ENCODE data around the gene RGS18.

RGS18 gene

DNA sequence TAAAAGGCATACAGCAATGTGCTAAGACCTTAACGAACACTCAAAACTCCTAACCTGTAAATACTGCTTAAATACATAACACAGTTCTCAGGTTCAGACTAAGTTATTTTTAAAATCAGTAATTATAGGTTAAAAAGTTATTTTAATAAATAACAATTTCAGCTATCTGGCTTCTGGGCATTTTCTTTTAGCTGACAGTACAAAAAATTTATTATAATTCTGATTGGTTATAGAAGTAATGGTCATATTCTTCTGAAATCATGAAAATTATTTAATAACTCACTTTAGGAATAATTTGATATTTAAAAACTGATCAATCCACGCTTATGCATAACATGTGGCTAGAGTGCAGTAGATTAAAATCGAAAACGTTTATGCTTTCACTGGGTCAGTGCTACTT lies 10.7 kb downstream of the RGS18 start:
- no peak overlapping the region for H3K27ac ChIP-seq
- H3K4me3 ChIP-seq, result no peak overlapping the region
- no peaks in the 10 kb centered on the region for H3K36me3 ChIP-seq (ENCODE audit: insufficient read depth, low read length)
- H3K9me3 ChIP-seq (ENCODE audit: low read depth, low read length), result no peaks in the 10 kb centered on the region
- TF ChIP-seq FOXP2 (optimal IDR thresholded peaks at IDR 0.05; ENCODE audit: control extremely low read depth, extremely low read length, insufficient read depth) (no peak), EZH2 (IDR thresholded peaks at IDR 0.05) (no peak), POLR2AphosphoS5 (IDR thresholded peaks at IDR 0.05; ENCODE audit: borderline replicate concordance, low read depth, low read length) (no peak)
- H3K9ac ChIP-seq (ENCODE audit: insufficient read length), result no peak overlapping the region
- no peak for DNase-seq (ENCODE audit: low read depth, low spot score)

DNA sequence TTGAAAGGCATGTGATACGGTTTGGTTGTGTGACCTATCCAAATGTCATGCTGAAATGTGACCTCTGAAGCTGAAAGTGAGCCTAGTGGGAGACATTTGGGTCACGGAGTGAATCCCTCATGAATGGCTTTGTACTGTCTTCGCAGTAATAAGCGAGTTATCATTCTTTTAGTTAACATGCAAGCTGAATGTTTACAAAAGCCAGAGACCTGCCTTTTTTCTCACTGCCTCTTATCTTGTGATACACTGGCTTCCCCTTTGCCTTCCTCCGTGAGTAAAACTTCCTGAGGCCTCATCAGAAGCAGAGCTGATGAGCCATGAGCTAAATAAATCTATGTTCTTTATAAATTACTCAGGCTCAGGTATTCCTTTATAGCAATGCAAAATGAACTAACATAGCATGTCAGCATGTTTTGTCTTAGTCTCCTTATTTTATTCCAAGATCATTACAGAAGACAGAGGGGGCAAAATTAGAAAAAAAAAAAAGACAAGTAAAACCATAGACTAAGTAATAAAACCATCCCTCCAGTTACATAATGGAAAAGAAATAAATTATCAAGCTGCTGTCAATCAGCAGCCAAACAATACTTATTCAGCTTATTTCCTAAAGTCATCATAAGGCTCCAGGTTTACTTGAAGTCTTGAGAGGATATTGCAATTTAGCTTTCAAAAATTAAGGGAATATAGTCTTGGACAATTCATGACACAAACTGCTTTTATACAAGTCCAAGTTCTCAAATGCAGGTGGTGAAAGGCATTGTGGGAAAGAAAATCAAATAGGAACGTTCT lies 12.1 kb downstream of the RGS18 start:
- Histone ChIP-seq H3K27ac (no peak overlapping the region), H3K36me3 (ENCODE audit: insufficient read depth, low read length) (no peaks in the 10 kb centered on the region), H3K4me3 (no peak overlapping the region), H3K9ac (ENCODE audit: insufficient read length) (no peak overlapping the region), H3K9me3 (ENCODE audit: low read depth, low read length) (no peaks in the 10 kb centered on the region)
- no peak for DNase-seq (ENCODE audit: low read depth, low spot score)
- TF ChIP-seq POLR2AphosphoS5 (IDR thresholded peaks at IDR 0.05; ENCODE audit: borderline replicate concordance, low read depth, low read length) (no peak), EZH2 (IDR thresholded peaks at IDR 0.05) (no peak), FOXP2 (optimal IDR thresholded peaks at IDR 0.05; ENCODE audit: control extremely low read depth, extremely low read length, insufficient read depth) (no peak)

DNA sequence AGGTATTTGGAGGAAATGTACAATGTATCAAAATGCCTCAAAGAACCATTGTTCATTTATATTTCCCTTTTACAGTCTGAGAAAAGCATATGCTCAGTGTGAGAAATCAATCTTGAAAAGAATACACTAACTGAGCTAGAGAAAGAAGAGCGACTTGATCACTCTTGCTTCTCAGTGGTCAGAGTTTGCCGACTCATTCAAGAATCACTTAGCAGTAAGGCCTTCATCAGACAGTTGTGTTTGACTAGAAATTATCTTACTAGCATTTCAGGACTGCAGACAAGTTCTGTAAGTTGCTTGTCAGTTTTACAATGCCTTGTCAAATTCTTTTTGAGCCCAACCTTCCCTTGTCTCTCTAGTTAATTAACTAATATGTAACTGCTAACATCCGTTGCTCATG lies 12.9 kb downstream of the RGS18 start:
- DNase-seq (ENCODE audit: low read depth, low spot score), result no peak
- H3K4me3 ChIP-seq, result no peak overlapping the region
- H3K36me3 ChIP-seq (ENCODE audit: insufficient read depth, low read length), result no peaks in the 10 kb centered on the region
- TF ChIP-seq FOXP2 (optimal IDR thresholded peaks at IDR 0.05; ENCODE audit: control extremely low read depth, extremely low read length, insufficient read depth) (no peak), POLR2AphosphoS5 (IDR thresholded peaks at IDR 0.05; ENCODE audit: borderline replicate concordance, low read depth, low read length) (no peak), EZH2 (IDR thresholded peaks at IDR 0.05) (no peak)
- H3K9ac ChIP-seq (ENCODE audit: insufficient read length), result no peak overlapping the region
- H3K27ac ChIP-seq, result no peak overlapping the region
- no peaks in the 10 kb centered on the region for H3K9me3 ChIP-seq (ENCODE audit: low read depth, low read length)

DNA sequence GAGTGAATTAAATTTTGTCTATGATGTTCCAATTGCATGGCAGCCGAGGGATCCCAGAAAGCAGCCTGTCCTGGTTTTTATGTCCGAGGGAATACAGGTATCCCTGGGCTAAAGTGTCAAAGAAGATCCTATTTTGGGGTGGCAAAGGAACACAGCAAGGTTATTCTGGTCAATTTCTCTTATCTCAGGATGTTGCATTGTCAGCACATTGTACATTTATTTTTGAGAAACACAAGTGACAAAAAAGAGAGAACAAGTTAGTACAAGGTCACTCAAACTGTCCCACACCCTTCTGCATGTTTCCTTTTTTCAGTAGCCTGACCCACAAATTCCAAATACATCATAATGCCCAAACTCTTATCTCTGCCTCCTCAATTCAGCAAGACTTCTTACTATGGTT lies 17.7 kb downstream of the RGS18 start:
- no peaks in the 10 kb centered on the region for H3K9me3 ChIP-seq (ENCODE audit: low read depth, low read length)
- H3K27ac ChIP-seq, result no peak overlapping the region
- no peak for TF ChIP-seq EZH2 (IDR thresholded peaks at IDR 0.05)
- no peak for TF ChIP-seq POLR2AphosphoS5 (IDR thresholded peaks at IDR 0.05; ENCODE audit: borderline replicate concordance, low read depth, low read length)
- TF ChIP-seq FOXP2 (optimal IDR thresholded peaks at IDR 0.05; ENCODE audit: control extremely low read depth, extremely low read length, insufficient read depth), result no peak
- H3K9ac ChIP-seq (ENCODE audit: insufficient read length), result no peak overlapping the region
- DNase-seq (ENCODE audit: low read depth, low spot score), result no peak
- H3K4me3 ChIP-seq, result no peak overlapping the region
- no peaks in the 10 kb centered on the region for H3K36me3 ChIP-seq (ENCODE audit: insufficient read depth, low read length)

DNA sequence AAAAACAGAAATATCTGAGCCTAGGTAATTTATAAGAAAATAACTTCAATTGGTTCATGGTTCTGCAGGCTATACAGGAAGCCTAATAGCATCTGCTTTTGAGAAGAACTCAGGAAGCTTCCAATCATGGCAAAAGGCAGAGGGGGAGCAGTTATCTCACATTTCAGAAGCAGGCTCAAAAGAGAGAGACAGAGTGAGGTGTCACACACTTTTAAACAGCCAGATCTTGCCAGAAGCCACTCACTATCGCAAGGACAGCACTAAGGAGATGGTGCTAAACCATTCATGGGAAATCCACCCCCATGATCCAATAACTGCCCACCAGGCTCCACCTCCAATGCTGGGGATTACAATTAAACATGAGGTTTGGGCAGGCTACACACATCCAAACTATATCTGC lies 25.5 kb downstream of the RGS18 start:
- Histone ChIP-seq H3K9me3 (ENCODE audit: low read depth, low read length) (no peaks in the 10 kb centered on the region), H3K36me3 (ENCODE audit: insufficient read depth, low read length) (no peaks in the 10 kb centered on the region), H3K27ac (no peak overlapping the region), H3K9ac (ENCODE audit: insufficient read length) (no peak overlapping the region), H3K4me3 (no peak overlapping the region)
- no peak for DNase-seq (ENCODE audit: low read depth, low spot score)
- no peak for TF ChIP-seq FOXP2 (optimal IDR thresholded peaks at IDR 0.05; ENCODE audit: control extremely low read depth, extremely low read length, insufficient read depth)
- no peak for TF ChIP-seq POLR2AphosphoS5 (IDR thresholded peaks at IDR 0.05; ENCODE audit: borderline replicate concordance, low read depth, low read length)
- TF ChIP-seq EZH2 (IDR thresholded peaks at IDR 0.05), result no peak

DNA sequence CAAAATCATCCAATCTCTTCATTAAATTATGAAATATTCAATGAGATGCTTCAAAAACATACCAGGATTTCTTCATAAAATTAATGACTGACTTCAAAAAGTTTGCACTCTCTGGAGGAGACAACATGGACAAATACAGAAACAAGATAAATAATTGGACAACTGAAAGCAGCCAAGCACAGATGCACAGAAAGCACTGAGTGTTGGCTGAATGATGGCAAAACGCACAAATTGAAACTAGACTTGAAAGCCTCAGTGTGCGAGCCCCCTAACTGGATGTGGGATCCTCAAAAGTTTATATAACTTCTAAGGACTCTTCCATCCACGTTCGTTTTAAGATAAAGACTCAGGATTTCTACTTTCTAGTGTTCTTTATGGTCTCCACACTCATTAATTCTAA lies 27.9 kb downstream of the RGS18 start:
- no peak overlapping the region for H3K4me3 ChIP-seq
- H3K9me3 ChIP-seq (ENCODE audit: low read depth, low read length), result no peaks in the 10 kb centered on the region
- H3K9ac ChIP-seq (ENCODE audit: insufficient read length), result no peak overlapping the region
- TF ChIP-seq FOXP2 (optimal IDR thresholded peaks at IDR 0.05; ENCODE audit: control extremely low read depth, extremely low read length, insufficient read depth) (no peak), POLR2AphosphoS5 (IDR thresholded peaks at IDR 0.05; ENCODE audit: borderline replicate concordance, low read depth, low read length) (no peak), EZH2 (IDR thresholded peaks at IDR 0.05) (no peak)
- DNase-seq (ENCODE audit: low read depth, low spot score), result no peak
- no peak overlapping the region for H3K27ac ChIP-seq
- no peaks in the 10 kb centered on the region for H3K36me3 ChIP-seq (ENCODE audit: insufficient read depth, low read length)

DNA sequence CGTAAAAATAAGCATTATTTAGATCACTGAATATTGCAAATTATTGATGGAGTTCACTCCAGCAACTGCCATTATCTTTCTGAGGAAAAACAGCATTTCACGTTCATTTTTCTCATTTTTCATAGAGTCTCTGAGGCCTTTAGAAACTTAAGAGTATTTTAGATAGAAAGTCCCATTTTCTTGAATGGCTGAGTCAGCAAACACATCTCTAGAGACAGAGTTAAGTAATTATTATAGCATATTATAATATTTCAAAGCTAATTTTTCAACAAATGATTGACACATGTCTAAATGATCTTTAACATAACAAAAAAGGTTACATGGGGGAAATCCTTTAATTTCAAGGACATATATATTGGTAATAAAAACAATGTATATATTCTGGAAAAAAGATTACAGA lies 31.8 kb downstream of the RGS18 start:
- no peak overlapping the region for H3K27ac ChIP-seq
- no peak for DNase-seq (ENCODE audit: low read depth, low spot score)
- no peaks in the 10 kb centered on the region for H3K9me3 ChIP-seq (ENCODE audit: low read depth, low read length)
- TF ChIP-seq FOXP2 (optimal IDR thresholded peaks at IDR 0.05; ENCODE audit: control extremely low read depth, extremely low read length, insufficient read depth) (no peak), POLR2AphosphoS5 (IDR thresholded peaks at IDR 0.05; ENCODE audit: borderline replicate concordance, low read depth, low read length) (no peak), EZH2 (IDR thresholded peaks at IDR 0.05) (no peak)
- H3K4me3 ChIP-seq, result no peak overlapping the region
- no peak overlapping the region for H3K9ac ChIP-seq (ENCODE audit: insufficient read length)
- H3K36me3 ChIP-seq (ENCODE audit: insufficient read depth, low read length), result no peaks in the 10 kb centered on the region

DNA sequence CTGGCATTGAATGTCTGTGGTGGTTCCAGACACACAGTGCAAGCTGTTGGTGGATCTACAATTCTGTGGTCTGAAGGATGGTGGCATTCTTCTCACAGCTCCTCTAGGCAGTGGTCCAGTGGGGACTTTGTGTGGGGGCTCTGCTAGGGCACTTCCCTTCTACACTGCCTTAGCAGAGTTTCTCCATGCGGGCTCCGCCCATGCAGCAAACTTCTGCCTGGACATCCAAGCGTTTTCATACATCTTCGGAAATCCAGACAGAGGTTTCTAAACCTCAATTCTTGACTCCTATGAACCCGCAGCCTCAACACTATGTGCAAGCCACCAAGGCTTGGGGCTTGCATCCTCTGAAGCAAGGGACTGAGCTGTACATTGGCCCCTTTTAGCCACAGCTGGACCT lies 43.0 kb downstream of the RGS18 start:
- no peak for DNase-seq (ENCODE audit: low read depth, low spot score)

More for the DNA sequence above, 43.0 kb downstream of the RGS18 start:
- Histone ChIP-seq H3K36me3 (ENCODE audit: insufficient read depth, low read length) (no peaks in the 10 kb centered on the region), H3K4me3 (no peak overlapping the region), H3K9ac (ENCODE audit: insufficient read length) (no peak overlapping the region), H3K27ac (no peak overlapping the region), H3K9me3 (ENCODE audit: low read depth, low read length) (peaks cover 3% of the 10 kb centered on the region; the same call in 1 of the 2 replicates)
- TF ChIP-seq FOXP2 (optimal IDR thresholded peaks at IDR 0.05; ENCODE audit: control extremely low read depth, extremely low read length, insufficient read depth) (no peak), POLR2AphosphoS5 (IDR thresholded peaks at IDR 0.05; ENCODE audit: borderline replicate concordance, low read depth, low read length) (no peak), EZH2 (IDR thresholded peaks at IDR 0.05) (no peak)
